ENCODE measurements around the gene EXPH5. TPM values are rescaled to one million over a fixed set of nuclear protein-coding genes. Genes with fewer than 3 reads are reported as not detected.

Gene EXPH5
- total RNA-seq, 1 experiment from 2014 or later, result 18.3 TPM

GRCh38 chr11:108616549-108616948, 23.0 kb upstream of the EXPH5 start (continued):
- TF ChIP-seq MAX (IDR thresholded peaks at IDR 0.05), result peak; percentile 82
- peak; percentile 95 for TF ChIP-seq SIN3A (IDR thresholded peaks at IDR 0.05; ENCODE audit: low read depth)

GRCh38 chr11:108614086-108614485, 20.5 kb upstream of the EXPH5 start:
- H3K9me3 ChIP-seq (ENCODE audit: control insufficient read depth in 1 of 2, insufficient read depth in 1 of 2, low read depth in 1 of 2, low read length in 2 of 2), result no peaks in the 10 kb centered on the region
- RAD21 ChIA-PET (ENCODE audit: low non-redundant PET in 1 of 2, low total read pairs in 2 of 2, uncharacterized antibody in 2 of 2, unreplicated experiment in 2 of 2), result no interaction called here
- H3K27me3 ChIP-seq (ENCODE audit: insufficient read depth, low read length), result no peaks in the 10 kb centered on the region
- DNase-seq (ENCODE audit: low read depth, low spot score) (no peak), ATAC-seq (no peak)
- no peaks in the 10 kb centered on the region for H3K36me3 ChIP-seq (ENCODE audit: control insufficient read depth in 1 of 2, insufficient read depth in 2 of 2, low read length in 2 of 2)
- H3K9ac ChIP-seq (ENCODE audit: low read length), result no peak overlapping the region
- H3K4me1 ChIP-seq (ENCODE audit: control insufficient read depth in 1 of 2, insufficient read depth in 2 of 2, low read length in 2 of 2), result peaks cover 19 to 44% of the 10 kb centered on the region in 2 experiments
- POLR2A ChIA-PET, result interaction anchor here (0.7 to 1.4 kb wide), 2 partner anchors 18 to 20 kb away, joined by 3 to 5 read pairs; partner anchors contain the start of gene EXPH5
- H3K79me2 ChIP-seq (ENCODE audit: insufficient read depth, low read length), result no peaks in the 10 kb centered on the region
- no TSS peak for BruUV-seq (replicated peaks)
- no peak overlapping the region for H3K27ac ChIP-seq (ENCODE audit: low read depth, low read length)
- H4K20me1 ChIP-seq (ENCODE audit: insufficient read depth), result no peaks in the 10 kb centered on the region
- H2AFZ ChIP-seq (ENCODE audit: low read depth, low read length, poor library complexity, severe bottlenecking), result no peak overlapping the region
- H3K9me2 ChIP-seq (ENCODE audit: insufficient read depth), result no peaks in the 10 kb centered on the region
- CTCF ChIA-PET, result no interaction called here
- H3K4me2 ChIP-seq (ENCODE audit: low read length), result no peak overlapping the region
- no peak for TF ChIP-seq TCF7L2 (IDR thresholded peaks at IDR 0.05; ENCODE audit: borderline replicate concordance, extremely low read depth, insufficient read depth, insufficient read length)
- no peak for TF ChIP-seq ZNF274 (IDR thresholded peaks at IDR 0.05; ENCODE audit: low read depth, low read length)
- no peak for TF ChIP-seq ATF3 (IDR thresholded peaks at IDR 0.05)
- no peak for TF ChIP-seq EZH2phosphoT487 (IDR thresholded peaks at IDR 0.05; ENCODE audit: borderline replicate concordance)
- TF ChIP-seq JUND (IDR thresholded peaks at IDR 0.05), result no peak
- no peak for TF ChIP-seq SIN3A (IDR thresholded peaks at IDR 0.05; ENCODE audit: low read depth)
- intact Hi-C loops (cut with micrococcal nuclease), result no loop called here
- H3K4me3 ChIP-seq (replicated peaks in 1 of 2; ENCODE audit: low read depth in 1 of 2, low read length in 2 of 2), result no peak overlapping the region

GRCh38 chr11:108609682-108610081, 16.1 kb upstream of the EXPH5 start:
- ATAC-seq (peak; percentile 67; the same call in 1 of the 2 replicates), DNase-seq (ENCODE audit: low read depth, low spot score) (no peak)
- peaks cover 2 to 22% of the 10 kb centered on the region in 2 experiments; a peak in 2 of 4 replicates for H3K4me1 ChIP-seq (ENCODE audit: control insufficient read depth in 1 of 2, insufficient read depth in 2 of 2, low read length in 2 of 2)
- H2AFZ ChIP-seq (ENCODE audit: low read depth, low read length, poor library complexity, severe bottlenecking), result peak overlapping the region; percentile 24
- BruUV-seq (replicated peaks), result no TSS peak
- H3K27me3 ChIP-seq (ENCODE audit: insufficient read depth, low read length), result no peaks in the 10 kb centered on the region
- H3K27ac ChIP-seq (ENCODE audit: low read depth, low read length), result no peak overlapping the region
- intact Hi-C loops (cut with micrococcal nuclease), result no loop called here
- ChIA-PET CTCF (no interaction called here), RAD21 (ENCODE audit: low non-redundant PET in 1 of 2, low total read pairs in 2 of 2, uncharacterized antibody in 2 of 2, unreplicated experiment in 2 of 2) (no interaction called here), POLR2A (interaction anchor here (1.4 kb wide), 1 partner anchor 16 kb away, joined by 5 read pairs; the partner anchor contains the start of gene EXPH5)
- no peak overlapping the region for H3K9ac ChIP-seq (ENCODE audit: low read length)
- peak overlapping the region; percentile 30 for H3K4me2 ChIP-seq (ENCODE audit: low read length)
- H4K20me1 ChIP-seq (ENCODE audit: insufficient read depth), result no peaks in the 10 kb centered on the region
- no peaks in the 10 kb centered on the region for H3K79me2 ChIP-seq (ENCODE audit: insufficient read depth, low read length)
- H3K9me3 ChIP-seq (ENCODE audit: control insufficient read depth in 1 of 2, insufficient read depth in 1 of 2, low read depth in 1 of 2, low read length in 2 of 2), result no peaks in the 10 kb centered on the region
- H3K4me3 ChIP-seq (replicated peaks in 1 of 2; ENCODE audit: low read depth in 1 of 2, low read length in 2 of 2), result no peak overlapping the region
- no peaks in the 10 kb centered on the region for H3K9me2 ChIP-seq (ENCODE audit: insufficient read depth)
- 0 out of 2 replicates have a peak, but pooled peaks have one; percentile 3 for TF ChIP-seq RAD21 (IDR thresholded peaks at IDR 0.05; ENCODE audit: low read depth)
- TF ChIP-seq SP1 (IDR thresholded peaks at IDR 0.05; ENCODE audit: low read depth), result peak; percentile 21; the same call in 1 of the 2 replicates
- TF ChIP-seq ATF3 (IDR thresholded peaks at IDR 0.05), result no peak
- 0 out of 2 replicates have a peak, but pooled peaks have one; percentile 40 for TF ChIP-seq CEBPB (IDR thresholded peaks at IDR 0.05; ENCODE audit: low read depth)
- no peak for TF ChIP-seq FOSL1 (IDR thresholded peaks at IDR 0.05; ENCODE audit: low read depth)
- peak; percentile 38; the same call in 1 of the 2 replicates for TF ChIP-seq MAX (IDR thresholded peaks at IDR 0.05)
- no peak for TF ChIP-seq ZFX (IDR thresholded peaks at IDR 0.05)
- no peak for TF ChIP-seq TCF7L2 (IDR thresholded peaks at IDR 0.05; ENCODE audit: borderline replicate concordance, extremely low read depth, insufficient read depth, insufficient read length)
- TF ChIP-seq JUND (IDR thresholded peaks at IDR 0.05), result 0 out of 2 replicates have a peak, but pooled peaks have one; percentile 22
- no peaks in the 10 kb centered on the region for H3K36me3 ChIP-seq (ENCODE audit: control insufficient read depth in 1 of 2, insufficient read depth in 2 of 2, low read length in 2 of 2)

Measured in HCT116 (cell line).